Germinal center (tissue), 1 donor: ENCODE data around the gene IPO4.
"Not testable (repeated sequence)": the region's sequence is repeated elsewhere in the genome, so short reads cannot be mapped to it uniquely, and the experiment has no call there.

Source experiments
- DNase-seq: peaks from one replicate; pipeline ENCODE4 v3.0.0; 2012; ENCODE audit warnings: mixed read lengths, low spot score

IPO4 gene

DNA sequence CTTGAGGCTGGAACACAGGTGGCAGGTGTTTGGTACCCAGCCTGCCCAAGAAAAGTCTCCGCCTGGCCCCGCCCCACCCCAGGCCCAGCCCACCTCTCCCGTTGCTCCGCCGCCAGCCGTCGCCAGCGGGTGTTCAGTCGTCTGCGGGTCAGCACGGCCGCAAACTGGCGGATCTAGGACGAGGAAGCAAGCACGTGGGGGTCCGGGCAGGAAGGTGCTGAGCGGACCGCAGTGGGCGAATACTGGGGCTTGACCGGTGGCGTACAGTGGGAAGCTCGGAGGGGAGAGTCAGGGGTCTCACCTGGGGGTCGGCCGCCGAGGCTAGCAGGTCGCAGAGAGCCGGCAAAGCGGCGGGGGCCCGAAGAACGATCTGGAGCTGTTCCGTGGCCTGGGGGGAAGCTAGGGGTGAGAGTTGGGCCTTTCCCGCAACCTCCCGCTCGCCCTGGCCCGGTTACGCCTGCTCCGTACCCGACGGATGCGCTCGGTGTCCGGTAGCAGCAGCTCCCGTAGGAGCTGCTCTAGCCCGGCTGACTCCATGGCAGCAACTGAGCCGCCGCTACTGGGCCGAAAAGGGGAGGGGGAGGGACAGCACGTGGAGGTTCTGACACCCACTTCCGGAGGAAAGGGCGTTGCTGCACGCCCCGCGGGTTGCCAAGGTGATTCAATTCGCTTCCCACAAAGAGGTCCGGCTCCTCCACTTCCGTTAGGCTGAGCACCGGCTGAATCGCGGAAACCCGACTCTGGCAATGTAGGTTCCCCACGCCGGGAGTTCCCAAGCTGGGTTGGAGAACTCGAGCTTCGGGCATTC is at the start of gene IPO4:
Gene IPO4, minus strand, starts transcription at position 566 of the 808 bp plus-strand sequence. Its CDS starts 29 bp downstream, at position 537.
- peak; percentile 94 for DNase-seq

GRCh38 chr14:24238123-24238522 is 49.5 kb upstream of the IPO4 start:
- no peak for DNase-seq

DNA sequence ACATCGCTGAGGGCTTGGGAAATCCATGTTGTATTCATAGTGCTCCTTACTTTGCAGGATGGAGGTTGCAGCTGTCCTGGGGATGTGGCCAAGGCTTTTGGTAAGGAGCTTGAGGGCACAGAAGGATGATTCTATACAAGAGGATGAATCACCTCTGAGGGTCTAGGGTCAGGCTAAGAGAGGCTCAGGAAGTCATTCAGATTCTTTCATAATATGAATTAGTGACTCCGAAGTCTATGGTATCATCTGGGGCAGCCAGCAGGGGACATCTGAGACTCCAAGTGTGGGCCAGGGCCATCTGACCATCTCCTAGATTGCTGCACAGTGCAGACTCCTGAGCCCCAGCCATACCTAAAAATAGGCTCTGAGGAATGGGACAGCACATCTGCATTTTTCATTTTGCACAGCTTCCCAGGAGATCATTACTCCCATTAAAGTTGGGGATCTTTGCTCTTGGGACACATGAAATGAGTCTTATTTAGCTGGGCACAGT is 48.9 kb upstream of the IPO4 start:
- no peak for DNase-seq

- DNase-seq, result no peak
Measured at GRCh38 chr14:24236689-24237462, 48.3 kb upstream of the IPO4 start.

GRCh38 chr14:24235804-24236688 is 47.4 kb upstream of the IPO4 start:
- DNase-seq, result no peak

DNA sequence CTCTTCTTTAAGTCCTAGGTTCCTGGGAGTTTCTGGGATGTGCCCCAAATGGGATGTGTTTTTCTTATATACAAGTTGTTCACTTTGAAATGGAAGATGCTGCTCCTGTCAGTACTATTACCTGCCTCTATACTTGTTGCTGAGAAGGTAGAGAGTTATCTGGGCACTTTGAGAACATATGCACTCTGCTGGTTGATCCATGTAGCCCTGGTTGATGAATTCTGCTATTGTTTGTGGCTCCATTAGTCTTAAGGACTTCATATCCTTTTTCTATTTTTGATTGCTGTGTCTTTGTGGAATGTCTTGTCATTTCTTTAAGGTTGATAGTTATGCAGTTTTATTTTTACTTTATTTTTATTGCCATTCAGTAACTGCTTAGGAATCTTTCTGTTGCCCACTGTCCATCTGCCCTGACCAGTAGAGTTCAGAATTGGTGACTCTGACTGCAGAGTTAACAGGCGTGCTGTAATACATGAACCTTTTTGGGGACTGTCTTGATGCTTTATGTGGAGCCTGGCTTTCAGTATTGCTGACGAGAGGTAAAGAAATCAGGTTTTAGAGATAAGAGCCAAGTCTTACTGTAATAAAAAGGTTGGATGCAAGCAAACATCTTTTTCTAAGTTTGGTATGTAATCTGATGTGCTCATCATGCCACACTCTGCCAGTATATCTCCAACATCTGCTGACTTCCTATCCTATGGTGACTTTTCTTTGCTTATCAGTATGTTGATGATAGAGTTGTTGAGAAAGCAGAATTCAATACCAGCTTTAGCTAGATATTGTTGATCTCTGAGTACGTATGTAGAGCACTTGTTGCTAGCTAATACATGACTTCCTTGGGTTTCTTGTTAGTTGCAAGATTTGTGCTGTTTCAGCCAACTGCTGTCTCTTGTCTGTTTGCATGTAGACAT is 45.7 kb upstream of the IPO4 start:
- DNase-seq, result no peak

DNA sequence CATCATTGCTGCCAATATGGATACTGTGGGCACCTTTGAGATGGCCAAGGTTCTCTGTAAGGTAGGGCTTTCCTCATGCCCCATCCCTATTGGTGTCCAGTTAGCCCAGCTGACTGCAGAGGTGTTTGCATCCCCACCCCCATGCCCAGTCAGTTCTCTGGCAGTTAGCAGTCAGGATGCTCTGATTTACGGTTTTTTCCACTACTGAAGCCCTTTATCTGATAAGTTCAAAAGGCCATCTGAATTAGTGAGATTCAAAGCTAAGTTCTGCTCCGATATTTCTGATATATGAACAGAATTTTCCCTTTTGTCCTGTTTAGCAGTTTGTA is 44.9 kb upstream of the IPO4 start:
- no peak for DNase-seq

GRCh38 chr14:24232645-24233537 is 44.3 kb upstream of the IPO4 start, which contains the start of gene GMPR2:
Gene GMPR2, plus strand, starts transcription at chr14:24232929. Its CDS starts 325 bp downstream, at chr14:24233254.
- peak; percentile 63 for DNase-seq

DNA sequence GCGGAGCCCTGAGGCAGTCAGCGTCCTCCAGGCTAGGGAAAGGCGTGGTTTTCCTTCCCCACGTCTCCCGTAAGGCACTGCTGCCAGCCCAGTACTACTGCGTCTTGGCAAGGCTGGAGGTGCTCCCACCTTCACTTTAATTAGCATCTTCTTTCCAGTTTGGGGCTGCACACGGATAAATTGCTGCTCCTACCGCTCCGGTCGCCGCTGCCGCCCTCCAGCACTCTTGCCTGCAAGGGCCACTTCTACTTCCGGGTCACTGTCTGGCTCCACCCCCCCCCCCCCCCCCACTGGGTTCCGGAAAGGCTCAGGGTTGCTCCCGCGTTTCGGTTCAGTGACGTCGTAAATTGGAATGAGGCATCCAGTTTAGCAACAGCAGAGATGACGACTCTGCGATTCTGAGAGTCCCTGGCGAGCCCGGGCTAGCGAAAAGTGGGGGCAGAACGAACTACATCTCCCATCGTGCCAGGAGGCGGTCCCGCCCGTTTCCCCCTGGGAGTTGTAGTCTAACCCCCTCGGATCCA is 43.6 kb upstream of the IPO4 start, which contains the start of gene NEDD8:
Gene NEDD8, minus strand, starts transcription at position 247 of the 524 bp plus-strand sequence. Its CDS starts 100 bp downstream, at position 147.
- peak; percentile 88 for DNase-seq

DNA sequence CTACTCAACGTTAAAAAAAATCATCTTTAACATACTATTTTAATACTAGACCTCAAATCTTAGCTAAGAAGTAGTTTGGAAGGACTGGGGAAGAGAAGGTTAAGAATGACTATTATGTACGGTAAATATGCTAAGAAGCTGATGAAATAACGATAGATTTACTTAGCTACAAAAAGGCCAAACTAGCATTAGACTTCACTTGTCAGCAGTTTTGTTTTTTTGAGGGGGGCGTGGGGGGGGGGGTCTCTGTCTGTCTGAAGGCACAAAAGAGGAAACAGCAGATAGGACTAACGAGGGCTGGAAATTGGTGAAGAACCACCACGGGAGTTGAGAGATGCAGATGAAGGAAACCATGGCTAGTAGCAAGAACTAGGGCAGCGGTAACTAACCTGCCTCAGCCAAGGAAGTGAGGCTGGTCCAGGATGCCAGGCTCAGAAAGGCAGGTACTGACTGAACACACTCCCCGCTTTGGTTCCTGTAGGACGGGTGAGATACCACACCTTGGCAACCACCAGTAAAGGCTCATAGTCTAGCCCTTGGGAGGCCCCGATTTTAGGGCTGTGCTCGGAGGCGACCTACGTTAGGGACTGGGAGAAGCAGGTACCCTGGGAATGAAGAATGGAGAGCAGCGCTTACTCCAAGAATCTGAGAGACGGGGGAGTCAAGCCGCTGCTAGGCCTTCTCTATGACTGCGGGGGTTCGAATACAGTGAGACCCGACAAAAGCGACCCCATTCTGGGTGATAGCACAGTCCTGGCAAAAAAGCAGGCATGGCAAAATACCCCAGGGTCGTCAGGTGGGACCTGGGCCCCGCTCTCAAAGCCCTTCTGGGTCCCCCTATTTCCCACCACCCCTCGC is 42.9 kb upstream of the IPO4 start:
- DNase-seq, result peak; percentile 25

- no peak for DNase-seq
Measured at GRCh38 chr14:24228902-24229301, 40.3 kb upstream of the IPO4 start.

DNA sequence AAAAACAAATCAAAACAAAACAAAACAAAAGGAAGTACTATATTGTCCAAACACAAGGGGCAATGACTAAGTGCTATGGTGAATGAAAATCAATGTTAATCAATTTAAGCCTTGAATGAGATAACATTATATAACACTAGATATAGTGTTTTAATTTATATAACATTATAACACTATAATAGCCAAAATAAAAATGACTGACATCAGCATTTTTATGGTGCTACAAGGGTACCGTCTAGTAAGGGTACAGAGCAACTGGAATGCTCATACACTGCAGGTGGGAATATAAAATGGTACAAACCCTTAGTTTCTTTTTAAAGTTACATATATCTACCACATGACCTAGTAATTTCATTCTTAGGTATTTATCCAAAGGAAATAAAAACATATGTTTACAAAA is 37.9 kb upstream of the IPO4 start:
- no peak for DNase-seq

DNA sequence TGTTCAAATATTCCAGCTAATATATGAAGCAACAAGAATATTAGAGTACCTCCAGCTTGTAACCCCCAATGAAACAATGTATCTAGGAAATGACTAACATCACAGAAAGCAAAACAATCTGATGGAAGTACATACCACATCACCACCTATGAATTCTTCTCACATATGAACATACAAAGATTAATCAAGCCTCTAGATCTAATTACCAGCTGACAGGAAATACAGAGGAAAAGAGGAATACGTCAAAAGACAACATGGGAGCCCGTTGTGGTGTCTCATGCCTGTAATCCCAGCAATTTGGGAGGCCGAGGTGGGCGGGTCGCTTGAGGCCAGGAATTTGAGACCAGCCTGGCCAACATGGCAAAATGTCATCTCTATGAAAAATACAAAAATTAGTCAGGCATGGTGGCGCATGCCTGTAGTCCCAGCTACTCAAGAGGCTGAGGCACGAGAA is 36.0 kb upstream of the IPO4 start:
- DNase-seq, result no peak

DNA sequence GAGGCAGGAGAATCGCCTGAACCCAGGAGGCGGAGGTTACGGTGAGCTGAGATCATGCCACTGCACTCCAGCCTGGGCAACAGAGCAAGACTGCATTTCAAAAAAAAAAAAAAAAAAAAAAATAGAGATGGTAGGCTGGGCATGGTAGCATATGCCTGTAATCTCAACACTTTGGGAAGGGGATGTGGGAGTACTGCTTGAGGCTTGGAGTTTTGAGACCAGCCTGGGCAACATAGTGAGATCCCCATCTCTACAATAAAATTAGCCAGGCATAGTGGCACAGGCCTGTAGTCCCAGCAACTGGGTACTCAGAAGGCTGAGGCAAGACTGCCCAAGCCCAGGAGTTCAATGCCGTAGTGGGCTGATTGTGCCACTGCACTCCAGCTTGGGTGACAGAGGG is 34.4 kb upstream of the IPO4 start:
- not testable (repeated sequence) for DNase-seq

GRCh38 chr14:24219521-24219920 is 30.9 kb upstream of the IPO4 start:
- DNase-seq, result no peak

DNA sequence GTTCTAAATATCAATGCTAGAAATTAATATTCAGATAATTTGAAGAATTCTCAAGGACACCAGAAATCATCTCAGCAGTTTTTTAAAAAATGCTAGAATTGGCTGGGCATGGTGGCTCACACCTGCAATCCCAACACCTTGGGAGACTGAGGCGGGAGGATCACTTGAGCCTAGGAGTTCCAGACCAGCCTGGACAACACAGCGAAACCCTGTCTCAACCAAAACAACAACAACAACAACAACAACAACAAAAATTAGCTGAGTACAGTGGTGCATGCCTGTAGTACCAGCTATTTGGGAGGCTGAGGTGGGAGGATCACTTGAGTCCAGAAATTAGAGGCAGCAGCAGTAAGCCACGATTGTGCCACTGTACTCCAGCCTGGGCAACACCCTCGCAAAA is 30.5 kb upstream of the IPO4 start:
- DNase-seq, result no peak

DNA sequence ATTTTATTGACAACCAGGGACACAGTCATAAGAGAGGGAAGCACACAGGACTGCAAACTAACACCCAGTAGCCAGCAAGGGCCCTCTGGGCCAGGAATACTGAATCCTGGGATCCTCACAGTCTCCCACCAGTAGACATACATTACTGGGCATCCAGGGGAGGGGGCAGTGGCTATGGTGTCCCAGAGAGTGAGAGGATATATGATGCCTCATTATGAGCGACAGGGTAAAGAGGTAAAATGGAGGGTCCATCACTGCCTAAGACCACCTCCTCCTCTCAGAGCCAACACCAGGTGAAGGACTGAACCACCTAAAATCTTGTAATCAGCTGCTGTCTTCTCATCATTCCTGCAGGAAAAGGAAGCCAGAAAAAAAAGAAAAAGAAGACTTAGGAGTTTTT is 28.3 kb upstream of the IPO4 start:
- DNase-seq, result not testable (repeated sequence)

- no peak for DNase-seq
Measured at GRCh38 chr14:24216345-24216699, 27.7 kb upstream of the IPO4 start.
